Smooth muscle cell (in vitro differentiated cells): ENCODE data around the gene OR2H1. TPM values are rescaled to one million over a fixed set of nuclear protein-coding genes. Genes with fewer than 3 reads are reported as not detected.

Experiments
- DNase-seq: peaks from one replicate; lab custom pipeline; 2025; ENCODE audit not compliant: unreplicated experiment; lab: John Stamatoyannopoulos, UW
- H2AFZ ChIP-seq: fragments of 200-600 bp; sonication (generic); 2 replicates; pipeline ENCODE4 v1.6.0; 2016; ENCODE audit warnings: antibody characterized with exemption, low read depth, mild to moderate bottlenecking
- H3F3A ChIP-seq: fragments of 200-600 bp; sonication (generic); 2 replicates; pipeline ENCODE4 v1.6.0; 2017; ENCODE audit warnings: antibody characterized with exemption, low read depth
- H3K27ac ChIP-seq: fragments of 200-600 bp; sonication (generic); 2 replicates; pipeline ENCODE4 v1.5.1; 2016; ENCODE audit warnings: low read depth, mild to moderate bottlenecking
- H3K27me3 ChIP-seq: fragments of 200-600 bp; sonication (generic); 2 replicates; pipeline ENCODE4 v1.6.1; 2016; ENCODE audit warnings: low read depth, mild to moderate bottlenecking
- H3K36me3 ChIP-seq: fragments of 200-600 bp; sonication (generic); 2 replicates; pipeline ENCODE4 v1.5.1; 2016; ENCODE audit warnings: low read depth
- H3K4me1 ChIP-seq: fragments of 200-600 bp; sonication (generic); 2 replicates; pipeline ENCODE4 v1.5.1; 2016; ENCODE audit warnings: low read depth
- H3K4me2 ChIP-seq: fragments of 200-600 bp; sonication (generic); 2 replicates; pipeline ENCODE4 v1.6.0; 2016; ENCODE audit warnings: mild to moderate bottlenecking
- H3K4me3 ChIP-seq: fragments of 200-600 bp; sonication (generic); 2 replicates; pipeline ENCODE4 v1.5.1; 2016; ENCODE audit warnings: mild to moderate bottlenecking
- H3K79me2 ChIP-seq: fragments of 200-600 bp; sonication (generic); 2 replicates; pipeline ENCODE4 v1.6.0; 2016; ENCODE audit warnings: low read depth, mild to moderate bottlenecking
- H3K9ac ChIP-seq: fragments of 200-600 bp; sonication (generic); 2 replicates; pipeline ENCODE4 v1.6.0; 2016; ENCODE audit warnings: low read depth
- H3K9me3 ChIP-seq: fragments of 200-600 bp; sonication (generic); replicated peaks from 2 replicates; pipeline ENCODE4 v1.5.1; 2016; ENCODE audit warnings: low read depth
- H4K20me1 ChIP-seq: fragments of 200-600 bp; sonication (generic); 2 replicates; pipeline ENCODE4 v1.6.0; 2016; ENCODE audit warnings: low read depth
- CTCF ChIP-seq: fragments of 200-600 bp; sonication (generic); IDR thresholded peaks from 2 replicates; pipeline ENCODE4 v1.5.1; 2017; ENCODE audit warnings: borderline replicate concordance, mild to moderate bottlenecking, antibody characterized with exemption; ENCODE audit not compliant: insufficient read depth, poor library complexity, severe bottlenecking
- WGBS: methylation state at CpG from one replicate; pipeline ENCODE4 v1.1.7; 2016; ENCODE audit warnings: low lambda C conversion rate; 5-methylcytosine and 5-hydroxymethylcytosine counted together
- polyA plus RNA-seq: library from polyadenylated mRNA; unstranded; fragments of >200 nt; fragmentation: Nextera tagmentation; extraction: Ambion mirVana; gene quantifications from 2 replicates; pipeline ENCODE4 v1.2.1, GENCODE V29; 2016
- total RNA-seq: library from RNA; depleted of rRNA; stranded (reverse); fragments of >200 nt; gene quantifications from 2 replicates; pipeline ENCODE4 v1.2.3, GENCODE V29; 2014

Gene OR2H1
- total and polyA plus RNA-seq, 2 experiments from 2014 or later = not detected

GRCh38 chr6:29488874-29489273, 31.9 kb downstream of the OR2H1 start:
- Histone ChIP-seq H3K4me2 (no peak overlapping the region), H4K20me1 (no peaks in the 10 kb centered on the region), H3K79me2 (no peaks in the 10 kb centered on the region), H3K9me3 (no peaks in the 10 kb centered on the region), H3K9ac (no peak overlapping the region), H3K27me3 (no peaks in the 10 kb centered on the region), H3K36me3 (no peaks in the 10 kb centered on the region), H3K27ac (no peak overlapping the region), H3K4me3 (no peak overlapping the region), H3F3A (no peaks in the 10 kb centered on the region), H2AFZ (no peak overlapping the region), H3K4me1 (no peaks in the 10 kb centered on the region)
- TF ChIP-seq CTCF = no peak
- no peak for DNase-seq

GRCh38 chr6:29489286-29489685, 32.3 kb downstream of the OR2H1 start:
- Histone ChIP-seq H4K20me1 (no peaks in the 10 kb centered on the region), H3K27ac (no peak overlapping the region), H3K36me3 (no peaks in the 10 kb centered on the region), H3F3A (no peaks in the 10 kb centered on the region), H3K9ac (no peak overlapping the region), H3K27me3 (no peaks in the 10 kb centered on the region), H2AFZ (no peak overlapping the region), H3K4me1 (no peaks in the 10 kb centered on the region), H3K9me3 (no peaks in the 10 kb centered on the region), H3K4me3 (no peak overlapping the region), H3K4me2 (no peak overlapping the region), H3K79me2 (no peaks in the 10 kb centered on the region)
- 93% methylated on average over 8 of the region's 8 CpGs for WGBS
- TF ChIP-seq CTCF = no peak
- DNase-seq = no peak

GRCh38 chr6:29490055-29490454, 33.1 kb downstream of the OR2H1 start:
- no peak for TF ChIP-seq CTCF
- WGBS = 84% methylated on average over 3 of the region's 3 CpGs
- H3K79me2 ChIP-seq = no peaks in the 10 kb centered on the region
- H3F3A ChIP-seq = no peaks in the 10 kb centered on the region
- no peaks in the 10 kb centered on the region for H3K9me3 ChIP-seq
- H3K4me2 ChIP-seq = no peak overlapping the region
- H3K27ac ChIP-seq = no peak overlapping the region
- DNase-seq = no peak
- no peak overlapping the region for H2AFZ ChIP-seq
- no peaks in the 10 kb centered on the region for H3K36me3 ChIP-seq
- H3K4me3 ChIP-seq = no peak overlapping the region
- H4K20me1 ChIP-seq = no peaks in the 10 kb centered on the region
- no peak overlapping the region for H3K9ac ChIP-seq
- H3K27me3 ChIP-seq = no peaks in the 10 kb centered on the region
- no peaks in the 10 kb centered on the region for H3K4me1 ChIP-seq

GRCh38 chr6:29490552-29490951, 33.6 kb downstream of the OR2H1 start:
- Histone ChIP-seq H3K4me2 (no peak overlapping the region), H4K20me1 (no peaks in the 10 kb centered on the region), H3K36me3 (no peaks in the 10 kb centered on the region), H3K27ac (no peak overlapping the region), H3K9ac (no peak overlapping the region), H3K79me2 (no peaks in the 10 kb centered on the region), H3K4me3 (no peak overlapping the region), H2AFZ (no peak overlapping the region), H3K4me1 (no peaks in the 10 kb centered on the region), H3K27me3 (no peaks in the 10 kb centered on the region), H3K9me3 (no peaks in the 10 kb centered on the region), H3F3A (no peaks in the 10 kb centered on the region)
- 87% methylated on average over 2 of the region's 2 CpGs for WGBS
- DNase-seq = no peak
- TF ChIP-seq CTCF = no peak
